GM23338 (cell line): Measurements from ENCODE around the gene CLEC4G. TPM values are rescaled to one million over a fixed set of nuclear protein-coding genes. Genes with fewer than 3 reads are reported as not detected.

ENCODE experiments used
- ATAC-seq: fragments of 200-7000 bp; cut with Tn5 transposase; 3 replicates; pipeline ENCODE4 v1.9.1; 2020
- DNase-seq: peaks from one replicate; pipeline ENCODE4 v3.0.0-alpha.2; 2015; ENCODE audit warnings: low spot score
- H2AFZ ChIP-seq: fragments of 200-600 bp; sonication (generic); 2 replicates; pipeline ENCODE4 v1.8.0; 2016; ENCODE audit warnings: antibody characterized with exemption, mild to moderate bottlenecking, moderate library complexity
- H3F3A ChIP-seq: fragments of 200-600 bp; sonication (generic); replicated peaks from 2 replicates; pipeline ENCODE4 v1.8.0; 2017; ENCODE audit warnings: antibody characterized with exemption, mixed run types, low read depth
- H3K27ac ChIP-seq: fragments of 200-600 bp; sonication (generic); 2 replicates; pipeline ENCODE4 v1.6.1; 2016; ENCODE audit warnings: low read depth
- H3K27me3 ChIP-seq: fragments of 200-600 bp; sonication (generic); 2 replicates; pipeline ENCODE4 v1.8.0; 2016; ENCODE audit warnings: mild to moderate bottlenecking, mixed run types, moderate library complexity; ENCODE audit not compliant: insufficient read depth
- H3K36me3 ChIP-seq: fragments of 200-600 bp; sonication (generic); 2 replicates; pipeline ENCODE4 v1.8.0; 2016; ENCODE audit warnings: mild to moderate bottlenecking; ENCODE audit not compliant: insufficient read depth
- H3K4me1 ChIP-seq: fragments of 200-600 bp; sonication (generic); 2 replicates; pipeline ENCODE4 v1.8.0; 2016; ENCODE audit warnings: mild to moderate bottlenecking, moderate library complexity; ENCODE audit not compliant: insufficient read depth
- H3K4me2 ChIP-seq: fragments of 200-600 bp; sonication (generic); 2 replicates; pipeline ENCODE4 v1.7.1; 2017; ENCODE audit warnings: mixed run types
- H3K4me3 ChIP-seq: fragments of 200-600 bp; sonication (generic); 2 replicates; pipeline ENCODE4 v1.6.1; 2016; ENCODE audit warnings: mixed run types
- H3K79me2 ChIP-seq: fragments of 200-600 bp; sonication (generic); replicated peaks from 2 replicates; pipeline ENCODE4 v1.8.0; 2017; ENCODE audit warnings: mild to moderate bottlenecking; ENCODE audit not compliant: insufficient read depth
- H3K9me2 ChIP-seq: fragments of 200-600 bp; sonication (generic); 2 replicates; pipeline ENCODE4 v1.8.0; 2017; ENCODE audit not compliant: insufficient read depth
- H4K20me1 ChIP-seq: fragments of 200-600 bp; sonication (generic); replicated peaks from 2 replicates; pipeline ENCODE4 v1.8.0; 2017; ENCODE audit warnings: mild to moderate bottlenecking; ENCODE audit not compliant: insufficient read depth
- H3K27ac Mint-ChIP-seq: 2 replicates; pipeline ENCODE4 v1.8.0; 2020; ENCODE audit warnings: inconsistent platforms, mild to moderate bottlenecking, moderate library complexity, mixed read lengths
- H3K27me3 Mint-ChIP-seq: 3 replicates; pipeline ENCODE4 v1.8.0; 2022; ENCODE audit warnings: low read depth, mild to moderate bottlenecking, moderate library complexity, mixed read lengths, inconsistent platforms; ENCODE audit not compliant: insufficient read depth, poor library complexity
- H3K36me3 Mint-ChIP-seq: 3 replicates; pipeline ENCODE4 v1.8.0; 2021; ENCODE audit warnings: low read depth, mild to moderate bottlenecking, inconsistent platforms, moderate library complexity, mixed read lengths
- H3K4me1 Mint-ChIP-seq: 3 replicates; pipeline ENCODE4 v1.8.0; 2020; ENCODE audit warnings: mild to moderate bottlenecking, inconsistent platforms, mixed read lengths
- H3K4me3 Mint-ChIP-seq: 3 replicates; pipeline ENCODE4 v1.8.0; 2021; ENCODE audit warnings: moderate library complexity, mild to moderate bottlenecking, inconsistent platforms, mixed read lengths
- H3K9me3 Mint-ChIP-seq: 3 replicates; pipeline ENCODE4 v1.8.0; 2020; ENCODE audit warnings: moderate library complexity, mild to moderate bottlenecking, inconsistent platforms, mixed read lengths
- CREB1 ChIP-seq: fragments of 250-450 bp; sonication (Bioruptor Pico); IDR thresholded peaks from 2 replicates; pipeline ENCODE4 v1.5.0; 2020; ENCODE audit warnings: low read depth, mild to moderate bottlenecking, moderate library complexity
- CTCF ChIP-seq, 2 experiments: fragments of 200-600 bp in 1 of 2; sonication (generic) in 1 of 2; conservative IDR thresholded peaks; 2 replicates each; pipeline versions ENCODE4 v1.5.1 to v1.6.1; 2016 to 2017; ENCODE audit warnings: antibody characterized with exemption in 2 of 2, low read depth in 2 of 2, mild to moderate bottlenecking in 2 of 2, moderate library complexity in 1 of 2
- EZH2 ChIP-seq: fragments of 200-600 bp; sonication (generic); IDR thresholded peaks from one replicate; pipeline ENCODE4 v1.8.0; 2017; ENCODE audit warnings: antibody characterized with exemption, mild to moderate bottlenecking, low read depth; ENCODE audit not compliant: unreplicated experiment
- EZH2phosphoT487 ChIP-seq: fragments of 200-600 bp; sonication (generic); IDR thresholded peaks from one replicate; pipeline ENCODE4 v1.8.1; 2018; ENCODE audit warnings: antibody characterized with exemption; ENCODE audit not compliant: unreplicated experiment
- JUNB ChIP-seq: IDR thresholded peaks from one replicate; pipeline ENCODE4 v1.6.1; 2016; ENCODE audit warnings: antibody characterized with exemption; ENCODE audit not compliant: unreplicated experiment
- NANOG ChIP-seq: IDR thresholded peaks from 2 replicates; pipeline ENCODE4 v1.6.1; 2016; ENCODE audit warnings: antibody characterized with exemption, borderline replicate concordance
- POLR2AphosphoS5 ChIP-seq: IDR thresholded peaks from 2 replicates; pipeline ENCODE4 v1.6.1; 2016; ENCODE audit warnings: antibody characterized with exemption, low read depth
- STAT1 ChIP-seq: IDR thresholded peaks from one replicate; pipeline ENCODE4 v1.6.1; 2016; ENCODE audit warnings: antibody characterized with exemption; ENCODE audit not compliant: unreplicated experiment
- ZNF331 ChIP-seq: fragments of 250-450 bp; sonication (Bioruptor Pico); IDR thresholded peaks from 2 replicates; pipeline ENCODE4 v1.5.0; 2020; ENCODE audit warnings: low read depth, mild to moderate bottlenecking, moderate library complexity
- ZNF462 ChIP-seq: fragments of 250-450 bp; sonication (Bioruptor Pico); IDR thresholded peaks from 2 replicates; pipeline ENCODE4 v1.5.0; 2020; ENCODE audit warnings: mild to moderate bottlenecking, moderate library complexity
- polyA plus RNA-seq: library from polyadenylated mRNA; unstranded; fragments of >200 nt; fragmentation: Nextera tagmentation; extraction: Ambion mirVana; gene quantifications from 2 replicates; pipeline ENCODE4 v1.2.1, GENCODE V29; 2016
- total RNA-seq: library from RNA; depleted of rRNA; stranded (reverse); fragments of >200 nt; shearing (Covaris generic); gene quantifications from 2 replicates; pipeline ENCODE4 v1.2.3, GENCODE V29; 2014
- TF ChIP-seq, protein P1 (sequence below): IDR thresholded peaks from one replicate; pipeline ENCODE4 v1.6.1; 2018; ENCODE audit warnings: antibody characterized with exemption; ENCODE audit not compliant: unreplicated experiment

Gene CLEC4G
- total and polyA plus RNA-seq, 2 experiments from 2014 or later = 0.52 to 0.65 TPM

DNA sequence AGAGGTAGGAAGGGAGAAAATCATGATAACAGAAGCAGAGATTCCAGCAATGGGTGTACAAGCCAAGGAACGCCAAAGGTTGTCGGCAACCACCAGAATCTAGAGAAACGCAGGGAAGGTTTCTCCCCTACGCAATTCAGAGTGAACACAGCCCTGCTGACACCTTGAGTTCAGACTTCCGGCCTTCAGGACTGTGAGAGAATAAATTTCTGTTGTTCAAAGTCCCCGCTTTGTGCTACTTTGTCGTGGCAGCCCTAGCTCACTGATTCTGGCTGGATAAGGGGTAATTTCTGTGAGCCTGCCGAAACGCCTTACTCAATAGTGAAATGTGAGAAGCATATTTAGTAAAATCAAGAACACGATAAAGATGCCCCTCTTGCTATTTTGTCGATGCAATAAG, 5.3 kb upstream of the CLEC4G start (continued):
- no peak for TF ChIP-seq ZNF462 (CRISPR knock-in tag)

- Histone ChIP-seq H3K4me1 (no peaks in the 10 kb centered on the region), H4K20me1 (no peaks in the 10 kb centered on the region), H3K4me2 (no peak overlapping the region), H3K36me3 (no peaks in the 10 kb centered on the region), H3F3A (no peaks in the 10 kb centered on the region), H3K27me3 (peaks cover 14% of the 10 kb centered on the region), H3K4me3 (no peak overlapping the region), H3K79me2 (no peaks in the 10 kb centered on the region), H2AFZ (no peak overlapping the region), H3K9me2 (no peaks in the 10 kb centered on the region), H3K27ac (no peak overlapping the region)
- ATAC-seq = no peak
- no peak overlapping the region for H3K27ac Mint-ChIP-seq
- no peaks in the 10 kb centered on the region for H3K36me3 Mint-ChIP-seq
- no peak overlapping the region for H3K4me3 Mint-ChIP-seq
- H3K9me3 Mint-ChIP-seq = no peaks in the 10 kb centered on the region
- H3K27me3 Mint-ChIP-seq = peaks cover 12% of the 10 kb centered on the region
- H3K4me1 Mint-ChIP-seq = peaks cover 6% of the 10 kb centered on the region; the same call in 2 of the 3 replicates
- DNase-seq = no peak
- no peak for TF ChIP-seq JUNB
- TF ChIP-seq CTCF (conservative IDR thresholded peaks at IDR 0.05; ENCODE audit: low read depth in 2 of 2) = no peak
- TF ChIP-seq EZH2phosphoT487 = no peak
- TF ChIP-seq EZH2 = no peak
- no peak for TF ChIP-seq STAT1
- no peak for TF ChIP-seq ZNF331 (CRISPR knock-in tag)
- no peak for TF ChIP-seq CREB1 (CRISPR knock-in tag)
- TF ChIP-seq, protein P1, sequence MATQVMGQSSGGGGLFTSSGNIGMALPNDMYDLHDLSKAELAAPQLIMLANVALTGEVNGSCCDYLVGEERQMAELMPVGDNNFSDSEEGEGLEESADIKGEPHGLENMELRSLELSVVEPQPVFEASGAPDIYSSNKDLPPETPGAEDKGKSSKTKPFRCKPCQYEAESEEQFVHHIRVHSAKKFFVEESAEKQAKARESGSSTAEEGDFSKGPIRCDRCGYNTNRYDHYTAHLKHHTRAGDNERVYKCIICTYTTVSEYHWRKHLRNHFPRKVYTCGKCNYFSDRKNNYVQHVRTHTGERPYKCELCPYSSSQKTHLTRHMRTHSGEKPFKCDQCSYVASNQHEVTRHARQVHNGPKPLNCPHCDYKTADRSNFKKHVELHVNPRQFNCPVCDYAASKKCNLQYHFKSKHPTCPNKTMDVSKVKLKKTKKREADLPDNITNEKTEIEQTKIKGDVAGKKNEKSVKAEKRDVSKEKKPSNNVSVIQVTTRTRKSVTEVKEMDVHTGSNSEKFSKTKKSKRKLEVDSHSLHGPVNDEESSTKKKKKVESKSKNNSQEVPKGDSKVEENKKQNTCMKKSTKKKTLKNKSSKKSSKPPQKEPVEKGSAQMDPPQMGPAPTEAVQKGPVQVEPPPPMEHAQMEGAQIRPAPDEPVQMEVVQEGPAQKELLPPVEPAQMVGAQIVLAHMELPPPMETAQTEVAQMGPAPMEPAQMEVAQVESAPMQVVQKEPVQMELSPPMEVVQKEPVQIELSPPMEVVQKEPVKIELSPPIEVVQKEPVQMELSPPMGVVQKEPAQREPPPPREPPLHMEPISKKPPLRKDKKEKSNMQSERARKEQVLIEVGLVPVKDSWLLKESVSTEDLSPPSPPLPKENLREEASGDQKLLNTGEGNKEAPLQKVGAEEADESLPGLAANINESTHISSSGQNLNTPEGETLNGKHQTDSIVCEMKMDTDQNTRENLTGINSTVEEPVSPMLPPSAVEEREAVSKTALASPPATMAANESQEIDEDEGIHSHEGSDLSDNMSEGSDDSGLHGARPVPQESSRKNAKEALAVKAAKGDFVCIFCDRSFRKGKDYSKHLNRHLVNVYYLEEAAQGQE = no peak
- no peak for TF ChIP-seq NANOG
- no peak for TF ChIP-seq POLR2AphosphoS5
These were observed 4.2 kb upstream of the CLEC4G start for GRCh38 chr19:7736148-7736547.
